Thyroid gland (tissue), 4 donors: Measurements from ENCODE around the gene TANC2.
"Not testable (repeated sequence)": the region's sequence is repeated elsewhere in the genome, so short reads cannot be mapped to it uniquely, and the experiment has no call there.

ENCODE experiments used
- CTCF ChIP-seq, 6 experiments: fragments of 200-600 bp in 3 of 6; fragments of 450-650 bp in 3 of 6; sonication (generic) in 3 of 6; IDR thresholded peaks; one replicate each; pipeline ENCODE4 v1.5.1; 2016 to 2019; ENCODE audit warnings: antibody characterized with exemption in 6 of 6, mild to moderate bottlenecking in 2 of 6, inconsistent platforms in 1 of 6, moderate library complexity in 1 of 6
- POLR2A ChIP-seq, 2 donors: fragments of 450-650 bp; IDR thresholded peaks; one replicate each; pipeline ENCODE4 v1.6.1; 2017; ENCODE audit warnings: antibody characterized with exemption in 2 of 2, mild to moderate bottlenecking in 2 of 2, moderate library complexity in 1 of 2

GRCh38 chr17:62976643-62977231, 10.7 kb downstream of the TANC2 start:
- not testable (repeated sequence) for TF ChIP-seq POLR2A, CTCF (IDR thresholded peaks at IDR 0.05)
